SK-N-SH treated with all-trans-retinoic acid at 6 μM for 48 hours (cell line): ENCODE results near the gene CHRNA4.

ENCODE experiments used
- ARNTL ChIP-seq: fragments of 450-650 bp; formaldehyde crosslinking; IDR thresholded peaks from 2 replicates; pipeline ENCODE4 v1.5.0; 2020; ENCODE audit warnings: low read depth, mild to moderate bottlenecking, moderate library complexity, borderline replicate concordance
- BACH2 ChIP-seq: fragments of 250-450 bp; sonication (Bioruptor Pico); IDR thresholded peaks from 2 replicates; pipeline ENCODE4 v1.9.0; 2021; ENCODE audit warnings: mild to moderate bottlenecking, borderline replicate concordance
- CREB5 ChIP-seq: fragments of 250-450 bp; sonication (Bioruptor Pico); IDR thresholded peaks from 2 replicates; pipeline ENCODE4 v1.5.1; 2020; ENCODE audit warnings: low read depth, mild to moderate bottlenecking, moderate library complexity
- OSR1 ChIP-seq: fragments of 250-450 bp; sonication (Bioruptor Pico); IDR thresholded peaks from 2 replicates; pipeline ENCODE4 v1.8.0; 2022; ENCODE audit warnings: moderate library complexity, mild to moderate bottlenecking, inconsistent platforms
- PATZ1 ChIP-seq: fragments of 250-450 bp; sonication (Bioruptor Pico); IDR thresholded peaks from 2 replicates; pipeline ENCODE4 v1.8.0; 2020; ENCODE audit warnings: mild to moderate bottlenecking, moderate library complexity, borderline replicate concordance
- POU6F1 ChIP-seq: fragments of 250-450 bp; sonication (Bioruptor Pico); IDR thresholded peaks from 2 replicates; pipeline ENCODE4 v1.8.0; 2021; ENCODE audit warnings: low read depth, mild to moderate bottlenecking, moderate library complexity, borderline replicate concordance
- PPARA ChIP-seq: fragments of 250-450 bp; sonication (Bioruptor Pico); IDR thresholded peaks from 2 replicates; pipeline ENCODE4 v1.5.0; 2020; ENCODE audit warnings: mild to moderate bottlenecking, borderline replicate concordance
- RARB ChIP-seq: fragments of 250-450 bp; sonication (Bioruptor Pico); IDR thresholded peaks from 2 replicates; pipeline ENCODE4 v1.8.0; 2021; ENCODE audit warnings: mild to moderate bottlenecking, moderate library complexity
- TOX ChIP-seq: fragments of 250-450 bp; sonication (Bioruptor Pico); IDR thresholded peaks from 2 replicates; pipeline ENCODE4 v1.8.0; 2021; ENCODE audit warnings: mild to moderate bottlenecking, moderate library complexity, borderline replicate concordance
- ZC3H10 ChIP-seq: fragments of 250-450 bp; sonication (Bioruptor Pico); IDR thresholded peaks from 2 replicates; pipeline ENCODE4 v1.5.1; 2021; ENCODE audit warnings: mild to moderate bottlenecking, moderate library complexity
- ZFP3 ChIP-seq: fragments of 250-450 bp; sonication (Bioruptor Pico); IDR thresholded peaks from 2 replicates; pipeline ENCODE4 v1.5.0; 2020; ENCODE audit warnings: mild to moderate bottlenecking, moderate library complexity
- ZFP30 ChIP-seq: fragments of 450-650 bp; formaldehyde crosslinking; IDR thresholded peaks from 2 replicates; pipeline ENCODE4 v1.5.0; 2022; ENCODE audit warnings: mild to moderate bottlenecking, moderate library complexity
- ZNF70 ChIP-seq: fragments of 450-650 bp; formaldehyde crosslinking; IDR thresholded peaks from 2 replicates; pipeline ENCODE4 v1.5.0; 2020; ENCODE audit warnings: mild to moderate bottlenecking, moderate library complexity
- ZNF8 ChIP-seq: fragments of 450-650 bp; formaldehyde crosslinking; IDR thresholded peaks from 2 replicates; pipeline ENCODE4 v1.5.0; 2020; ENCODE audit warnings: mild to moderate bottlenecking, moderate library complexity

- TF ChIP-seq ARNTL (no peak), RARB (CRISPR knock-in tag) (no peak), ZFP30 (no peak), TOX (no peak), BACH2 (CRISPR knock-in tag) (no peak), OSR1 (CRISPR knock-in tag) (no peak), PPARA (CRISPR knock-in tag) (no peak), ZNF70 (CRISPR knock-in tag) (no peak), ZFP3 (CRISPR knock-in tag) (no peak), POU6F1 (CRISPR knock-in tag) (no peak), CREB5 (CRISPR knock-in tag) (no peak), ZNF8 (CRISPR knock-in tag) (no peak), ZC3H10 (CRISPR knock-in tag) (no peak), PATZ1 (CRISPR knock-in tag) (no peak)
Measured at GRCh38 chr20:63298731-63299312, 62.3 kb downstream of the CHRNA4 start.
